Prostate gland (tissue), 2 donors: ENCODE results near the gene OR56A3.

Experiments
- POLR2A ChIP-seq: fragments of 450-650 bp; IDR thresholded peaks from one replicate; pipeline ENCODE4 v1.6.1; 2016; ENCODE audit warnings: antibody characterized with exemption, mild to moderate bottlenecking
- POLR2AphosphoS5 ChIP-seq: sonication (generic); formaldehyde crosslinking; IDR thresholded peaks from one replicate; pipeline ENCODE4 v1.6.1; 2017; ENCODE audit warnings: antibody characterized with exemption
- TF ChIP-seq, protein P1 (sequence below), 4 experiments: fragments of 200-600 bp in 2 of 4; fragments of 450-650 bp in 2 of 4; sonication (generic) in 2 of 4; IDR thresholded peaks; 1 replicate in 3 of 4; 2 replicates in 1 of 4; pipeline ENCODE4 v1.5.1; 2016 to 2019; ENCODE audit warnings: antibody characterized with exemption in 4 of 4, mild to moderate bottlenecking in 2 of 4, moderate library complexity in 2 of 4

DNA sequence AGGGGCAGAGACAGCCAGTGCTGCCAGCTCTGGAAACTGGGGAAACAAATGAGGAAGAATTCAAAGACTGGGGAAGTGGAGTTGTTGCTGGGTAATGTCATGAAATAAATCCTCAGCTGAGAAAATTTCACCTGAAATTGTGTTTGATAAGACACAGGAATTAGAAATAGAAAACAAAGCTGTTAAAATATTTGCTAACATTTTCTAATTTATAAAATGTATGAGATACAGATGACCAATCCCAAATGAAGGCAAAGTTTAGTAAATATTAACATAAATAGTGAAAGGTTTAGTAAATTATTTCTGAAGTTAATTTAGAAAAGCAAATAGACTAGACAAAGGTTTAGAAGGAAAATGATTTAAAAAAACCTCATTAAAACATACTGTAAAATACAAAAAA, 26.3 kb downstream of the OR56A3 start, which contains the start of gene OR56A5:
- TF ChIP-seq POLR2A (no peak), POLR2AphosphoS5 (no peak)
- TF ChIP-seq, protein P1, sequence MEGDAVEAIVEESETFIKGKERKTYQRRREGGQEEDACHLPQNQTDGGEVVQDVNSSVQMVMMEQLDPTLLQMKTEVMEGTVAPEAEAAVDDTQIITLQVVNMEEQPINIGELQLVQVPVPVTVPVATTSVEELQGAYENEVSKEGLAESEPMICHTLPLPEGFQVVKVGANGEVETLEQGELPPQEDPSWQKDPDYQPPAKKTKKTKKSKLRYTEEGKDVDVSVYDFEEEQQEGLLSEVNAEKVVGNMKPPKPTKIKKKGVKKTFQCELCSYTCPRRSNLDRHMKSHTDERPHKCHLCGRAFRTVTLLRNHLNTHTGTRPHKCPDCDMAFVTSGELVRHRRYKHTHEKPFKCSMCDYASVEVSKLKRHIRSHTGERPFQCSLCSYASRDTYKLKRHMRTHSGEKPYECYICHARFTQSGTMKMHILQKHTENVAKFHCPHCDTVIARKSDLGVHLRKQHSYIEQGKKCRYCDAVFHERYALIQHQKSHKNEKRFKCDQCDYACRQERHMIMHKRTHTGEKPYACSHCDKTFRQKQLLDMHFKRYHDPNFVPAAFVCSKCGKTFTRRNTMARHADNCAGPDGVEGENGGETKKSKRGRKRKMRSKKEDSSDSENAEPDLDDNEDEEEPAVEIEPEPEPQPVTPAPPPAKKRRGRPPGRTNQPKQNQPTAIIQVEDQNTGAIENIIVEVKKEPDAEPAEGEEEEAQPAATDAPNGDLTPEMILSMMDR (IDR thresholded peaks at IDR 0.05): no peak
